GM19468 (cell line): Measurements from ENCODE around the gene RAB31.
"Not testable (repeated sequence)": the region's sequence is repeated elsewhere in the genome, so short reads cannot be mapped to it uniquely, and the experiment has no call there.

Source experiments
- ATAC-seq: cut with Tn5 transposase; IDR thresholded peaks from one replicate; pipeline ENCODE4 v1.9.1; 2021; ENCODE audit warnings: mild to moderate bottlenecking, moderate library complexity, moderate number of reproducible peaks; ENCODE audit not compliant: unreplicated experiment; ENCODE audit errors: extremely low read depth

RAB31 gene

DNA sequence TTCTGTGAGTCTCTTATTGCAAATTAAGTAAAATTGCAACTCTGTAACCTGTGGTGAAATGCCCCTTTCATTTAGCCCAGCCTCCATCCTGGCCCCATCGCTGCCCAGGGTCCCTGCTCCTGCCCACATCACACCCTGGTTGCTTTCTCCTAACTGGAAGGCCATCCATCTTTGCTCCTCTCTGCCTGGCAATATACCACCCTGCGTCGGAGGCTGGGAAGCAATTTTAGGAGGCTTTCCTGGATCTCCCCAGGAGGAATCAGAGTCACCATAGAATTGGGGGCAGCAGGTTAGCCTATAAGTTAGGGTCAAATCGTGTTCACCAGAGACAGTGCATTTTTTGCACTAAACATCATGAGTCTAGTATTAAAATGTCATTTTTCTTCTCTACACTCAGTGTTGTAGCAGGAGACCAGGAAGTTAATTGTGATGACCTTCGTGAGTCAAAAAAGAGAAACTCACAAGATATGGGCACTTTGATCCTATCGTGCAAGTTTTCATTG, 163.2 kb downstream of the RAB31 start:
- no peak for ATAC-seq

DNA sequence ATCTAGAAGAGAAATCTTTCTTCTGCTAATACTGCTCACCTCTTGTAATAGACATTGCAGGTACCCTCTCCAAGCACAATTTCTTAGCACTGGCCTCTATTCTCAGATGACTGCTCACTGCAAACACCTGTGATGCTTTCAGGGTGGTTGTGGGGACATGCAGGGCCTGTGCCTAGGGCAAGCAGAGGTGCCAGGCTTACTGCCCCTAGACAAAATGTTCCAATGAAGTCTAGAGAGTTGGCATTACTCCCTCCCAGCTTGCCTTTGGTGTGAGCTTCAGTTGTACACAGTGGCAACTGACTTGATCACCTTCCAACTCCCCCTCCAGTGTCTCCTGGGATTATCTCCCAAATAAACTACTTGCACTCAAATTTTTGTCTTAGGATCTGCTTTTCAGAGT, 164.7 kb downstream of the RAB31 start:
- no peak for ATAC-seq

DNA sequence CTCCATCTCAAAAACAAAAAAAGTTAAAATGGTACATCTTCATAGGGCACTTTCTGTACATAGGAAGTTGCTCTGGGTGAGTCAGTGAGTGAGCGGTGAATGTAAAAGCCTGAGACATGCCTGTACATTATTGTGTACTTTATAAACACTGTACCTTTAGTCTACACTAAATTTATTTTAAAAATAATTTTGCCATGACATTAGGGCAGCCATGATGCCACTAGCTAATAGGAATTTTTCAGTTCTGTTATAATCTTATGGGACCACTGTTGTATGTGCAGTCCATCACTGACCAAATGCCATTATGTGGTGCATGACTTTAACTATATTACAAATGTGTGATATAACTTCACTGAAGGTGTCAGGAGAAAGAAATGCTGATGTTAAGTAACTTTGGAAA, 166.6 kb downstream of the RAB31 start:
- ATAC-seq: no peak

DNA sequence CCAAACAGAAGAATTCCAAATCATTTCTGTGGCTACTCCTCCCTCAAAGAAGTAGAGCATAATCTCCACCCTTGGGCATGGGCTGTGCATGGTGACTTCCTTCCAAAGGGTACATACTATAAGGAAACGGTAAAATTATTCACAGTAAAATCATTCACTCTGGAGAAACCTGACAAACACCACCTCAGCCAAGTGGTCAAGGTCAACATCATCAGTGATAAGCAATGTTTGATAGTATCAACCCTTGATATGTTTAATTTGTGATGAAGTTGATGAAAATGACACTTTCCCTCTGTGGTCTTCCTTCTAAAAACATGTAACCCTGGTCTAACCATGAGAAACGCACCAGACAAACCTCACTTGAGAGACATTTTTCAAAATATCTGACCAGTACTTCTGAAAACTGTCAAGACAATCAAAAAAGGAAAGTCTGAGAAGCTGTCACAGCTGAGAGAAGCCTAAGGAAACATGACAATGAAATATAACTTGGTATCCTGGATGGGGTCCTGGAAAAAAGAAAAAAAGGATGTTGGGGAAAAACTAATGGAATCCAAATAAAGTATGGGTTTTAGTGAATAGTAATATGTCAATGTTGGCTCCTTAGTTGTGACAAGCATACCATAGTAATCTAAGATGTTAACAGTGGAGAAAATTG, 168.2 kb downstream of the RAB31 start:
- no peak for ATAC-seq

DNA sequence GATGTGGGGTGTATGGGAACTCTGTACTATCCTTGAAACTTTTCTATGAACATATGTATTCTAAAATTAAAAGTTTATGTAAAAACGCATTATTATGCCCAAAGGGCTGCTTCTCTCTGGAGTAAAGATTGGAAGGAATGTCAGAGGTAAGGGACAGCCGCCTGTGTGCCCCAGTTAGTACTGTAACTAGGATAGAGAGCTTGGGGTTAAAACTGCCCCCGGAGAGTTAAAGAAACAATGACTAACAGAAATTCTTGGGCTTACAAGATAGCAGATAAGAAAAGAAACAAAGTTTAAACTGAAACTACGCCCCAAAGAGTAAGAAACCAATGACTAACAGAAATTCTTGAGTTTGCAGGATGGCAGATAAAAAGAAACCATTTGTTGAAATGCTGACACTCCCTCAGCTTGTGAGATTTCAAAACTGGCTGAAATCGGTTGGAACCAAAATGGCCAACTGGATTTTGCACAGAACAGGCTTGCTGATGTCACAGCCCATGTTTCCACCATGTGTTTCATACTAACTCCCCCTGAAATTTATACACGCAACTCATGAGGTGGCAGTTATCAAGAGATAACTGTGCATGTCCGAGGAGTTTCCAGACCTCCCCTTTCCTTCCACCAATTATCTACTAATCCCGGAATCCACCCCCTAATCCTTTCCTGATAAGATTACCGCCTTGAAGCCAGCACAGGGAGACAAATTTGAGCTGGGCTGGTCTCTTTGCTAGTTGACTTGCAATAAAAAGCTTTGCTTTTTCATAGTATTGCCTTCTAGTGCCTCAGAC, 169.0 kb downstream of the RAB31 start:
- ATAC-seq: no peak

DNA sequence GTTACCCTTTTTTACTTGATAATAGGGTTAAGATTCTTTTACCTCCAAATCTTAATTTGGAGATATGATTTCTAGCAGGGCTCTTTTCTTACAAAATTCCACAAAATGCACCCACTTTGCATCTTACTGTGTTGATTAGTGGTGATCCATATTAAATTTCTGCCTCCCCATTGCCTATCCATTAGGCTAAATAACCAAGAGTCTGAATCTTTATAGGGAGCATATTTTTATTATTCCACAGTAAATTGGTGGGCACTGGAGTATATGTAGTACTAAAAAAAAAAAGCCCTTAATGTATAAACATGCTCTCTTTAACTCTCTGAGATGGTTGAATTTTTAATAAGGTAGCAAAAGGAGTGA, 169.5 kb downstream of the RAB31 start:
- no peak for ATAC-seq

DNA sequence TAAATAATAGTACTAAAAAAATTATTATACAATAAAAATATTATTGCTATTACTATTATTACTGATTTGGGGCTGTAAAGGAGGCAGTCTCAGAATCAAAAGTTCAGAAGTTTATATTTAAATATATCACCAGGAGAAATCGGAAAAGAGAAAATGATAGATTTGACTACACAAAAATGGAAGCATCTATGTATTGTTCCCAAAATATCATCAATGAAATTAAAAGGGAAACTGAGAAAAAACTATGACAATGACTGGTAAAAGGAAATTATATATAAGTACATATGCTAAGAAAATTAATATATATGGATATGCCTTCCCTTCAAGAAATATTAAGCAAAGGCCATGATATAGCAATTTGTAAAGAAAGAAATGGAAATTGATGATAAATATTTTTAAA, 170.0 kb downstream of the RAB31 start:
- ATAC-seq: no peak

DNA sequence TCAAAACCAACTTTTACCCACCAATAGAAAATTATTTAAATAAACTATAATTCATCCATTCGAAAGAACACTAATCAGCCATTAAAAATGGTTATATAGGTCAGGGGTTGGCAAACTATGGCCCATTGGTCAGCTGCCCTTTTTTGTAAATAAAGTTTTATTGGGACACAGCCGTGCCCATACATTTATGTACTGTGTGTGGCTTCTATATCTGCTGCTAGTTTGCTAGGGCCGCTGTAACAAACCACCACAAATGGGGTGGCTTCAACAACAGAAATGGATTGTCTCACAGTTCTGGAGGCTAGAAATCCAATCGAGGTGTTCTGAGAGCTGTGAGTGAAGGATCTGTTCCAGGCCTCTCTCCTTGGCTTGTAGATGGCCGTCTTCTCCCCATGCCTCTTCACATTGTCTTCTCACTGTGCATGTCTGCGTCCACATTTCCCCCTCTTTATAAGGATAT, 170.7 kb downstream of the RAB31 start:
- no peak for ATAC-seq

DNA sequence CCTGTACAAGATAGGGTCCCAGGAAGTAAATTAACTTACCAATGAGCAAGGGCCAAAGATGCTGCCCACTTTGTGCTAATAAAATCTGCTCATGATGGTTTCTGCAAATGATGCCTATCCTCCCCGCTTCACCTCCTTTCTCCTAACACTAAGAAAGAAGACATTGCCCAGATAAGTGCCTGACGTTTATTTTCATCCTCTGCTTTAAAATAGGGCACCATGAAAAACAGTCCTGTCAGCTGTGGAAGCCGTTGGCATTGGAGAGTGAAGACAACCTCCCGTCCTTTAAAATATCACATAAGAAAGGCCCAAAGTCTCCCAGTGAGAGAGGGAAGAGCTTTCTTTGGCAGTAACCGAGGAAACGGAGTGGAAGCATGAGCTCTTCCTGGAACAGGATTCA, 176.0 kb downstream of the RAB31 start:
- no peak for ATAC-seq

DNA sequence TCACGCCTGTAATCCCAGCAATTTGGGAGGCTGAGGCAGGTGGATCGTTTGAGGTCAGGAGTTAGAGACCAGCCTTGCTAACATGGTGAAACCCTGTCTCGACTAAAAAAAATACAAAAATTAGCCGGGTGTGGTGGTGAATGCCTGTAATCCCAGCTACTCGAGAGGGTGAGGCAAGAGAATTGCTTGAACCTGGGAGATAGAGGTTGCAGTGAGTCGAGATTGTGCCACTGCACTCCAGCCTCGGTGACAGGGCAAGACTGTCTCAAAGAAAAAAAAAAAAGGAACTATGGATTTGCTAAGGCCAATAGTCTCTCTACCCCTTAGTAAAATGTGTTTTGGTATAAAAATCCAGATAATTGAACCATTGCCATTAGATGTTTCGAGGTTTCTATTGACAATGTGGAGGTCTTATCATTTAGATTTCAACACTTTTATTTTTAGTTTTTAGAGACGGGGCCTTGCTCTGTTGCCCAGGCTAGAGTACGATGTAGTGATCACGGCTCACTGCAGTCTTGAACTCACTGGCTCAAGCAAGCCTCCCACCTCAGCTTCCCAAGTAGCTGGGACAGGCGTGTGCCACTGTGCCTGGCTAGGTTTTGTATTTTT, 176.5 kb downstream of the RAB31 start:
- ATAC-seq: no peak

DNA sequence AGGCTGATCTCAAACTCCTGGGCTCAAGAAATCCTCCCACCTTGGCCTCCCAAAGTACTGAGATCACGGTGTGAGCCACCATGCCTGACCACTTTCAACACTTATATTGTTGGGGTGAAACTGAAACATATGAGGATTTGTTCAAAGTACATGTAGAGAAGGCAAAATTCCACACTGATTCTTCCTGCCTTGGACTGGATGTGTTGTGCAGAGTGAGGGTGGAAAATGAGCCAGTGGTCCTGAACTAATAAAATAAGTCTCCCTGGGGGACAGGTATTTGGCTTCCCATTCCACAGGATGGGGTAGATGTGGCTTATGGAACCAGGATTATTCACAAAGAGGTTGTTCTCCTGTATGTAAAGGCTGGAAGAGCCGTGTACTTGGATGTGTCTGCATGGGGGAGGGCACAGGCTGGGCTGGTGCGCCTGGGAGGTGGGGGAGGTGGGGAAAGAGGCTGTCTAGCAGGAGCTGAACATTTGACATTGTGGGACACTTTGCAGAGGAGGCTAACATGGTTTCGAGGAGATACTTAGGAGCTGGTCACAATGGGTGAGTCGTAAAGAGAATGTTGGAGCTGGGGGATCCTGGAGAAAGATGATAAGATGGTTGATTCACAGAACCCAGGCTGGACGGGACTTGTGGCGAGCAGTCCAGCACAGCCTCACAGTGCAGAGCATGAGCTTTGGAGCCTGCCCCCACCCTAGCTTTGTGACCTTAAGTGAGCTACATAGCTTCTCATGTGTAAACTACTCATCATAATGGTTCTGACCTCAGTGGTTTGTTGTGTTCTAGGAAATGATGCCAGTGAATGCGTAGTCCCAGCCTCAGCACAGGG, 177.3 kb downstream of the RAB31 start, which contains the start of gene TXNDC2:
TSS of gene TXNDC2 (plus strand) at position 804 of the 835 bp plus-strand sequence. CDS start 708 bp downstream, outside the sequence.
- no peak for ATAC-seq

DNA sequence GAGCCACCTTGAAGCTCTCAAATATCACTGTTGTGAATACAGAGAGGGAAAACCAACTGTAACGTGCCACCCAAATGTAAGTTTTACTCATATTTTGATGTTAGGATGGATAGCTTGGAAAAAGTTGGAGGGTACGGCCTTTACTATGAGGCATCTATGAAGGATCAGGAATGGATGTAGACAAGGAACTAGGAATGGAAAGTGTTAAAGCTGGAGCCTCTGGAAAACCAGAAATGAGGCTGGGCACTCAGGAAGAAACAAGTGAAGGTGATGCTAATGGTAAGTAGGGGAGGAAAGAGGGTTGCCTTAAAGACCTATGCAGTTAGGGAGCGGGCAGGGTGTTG, 177.9 kb downstream of the RAB31 start:
- ATAC-seq: no peak

DNA sequence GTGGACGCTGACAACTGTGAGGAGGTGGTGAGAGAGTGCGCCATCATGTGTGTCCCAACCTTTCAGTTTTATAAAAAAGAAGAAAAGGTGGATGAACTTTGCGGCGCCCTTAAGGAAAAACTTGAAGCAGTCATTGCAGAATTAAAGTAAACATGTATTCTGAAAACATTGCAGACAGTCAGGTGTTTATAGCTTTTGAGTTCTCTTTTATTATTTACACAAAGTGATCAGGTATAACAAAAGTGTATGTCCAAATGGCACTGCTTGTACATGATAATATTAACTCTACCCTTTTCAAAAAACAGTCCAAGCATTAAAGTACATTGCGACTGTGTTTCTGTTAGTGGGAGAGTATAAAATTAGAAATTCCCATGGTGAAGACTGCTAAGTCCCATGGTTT, 179.9 kb downstream of the RAB31 start:
- no peak for ATAC-seq

DNA sequence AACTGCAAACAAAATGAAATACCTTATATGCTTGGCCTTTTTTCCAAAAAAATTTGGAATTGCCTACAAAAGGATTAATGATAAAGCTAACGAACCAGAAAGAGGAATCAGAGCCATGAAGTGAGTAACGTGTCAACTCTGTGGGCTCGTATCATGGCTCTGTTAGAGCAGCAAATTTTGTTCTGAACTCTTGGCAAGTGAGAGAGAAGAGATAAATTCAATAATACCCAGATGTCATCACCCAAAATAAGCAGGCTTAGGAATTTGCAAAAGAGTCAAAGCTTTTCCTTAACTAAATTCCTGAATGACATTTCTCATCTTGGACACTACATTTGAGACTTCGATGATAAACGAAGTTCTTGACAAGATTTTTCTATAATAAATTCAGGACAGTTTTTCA, 182.1 kb downstream of the RAB31 start:
- ATAC-seq: no peak

DNA sequence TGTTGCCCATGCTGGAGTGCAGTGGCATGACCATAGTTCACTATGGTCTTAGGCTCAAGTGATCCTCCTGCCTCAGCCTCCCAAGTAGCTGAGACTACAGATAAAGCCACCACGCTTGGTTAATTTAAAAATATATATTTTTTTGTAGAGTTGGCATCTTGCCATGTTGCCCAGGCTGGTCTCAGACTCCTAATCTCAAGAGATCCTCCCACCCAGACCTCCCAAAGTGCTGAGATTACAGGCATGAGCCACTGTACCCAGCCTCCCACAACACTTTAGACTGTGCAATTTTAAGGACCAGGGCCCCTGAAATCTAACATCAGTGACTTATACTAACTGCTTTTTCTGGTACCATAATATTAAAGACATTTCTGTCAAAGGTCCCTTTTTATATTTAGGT, 182.9 kb downstream of the RAB31 start:
- no peak for ATAC-seq

DNA sequence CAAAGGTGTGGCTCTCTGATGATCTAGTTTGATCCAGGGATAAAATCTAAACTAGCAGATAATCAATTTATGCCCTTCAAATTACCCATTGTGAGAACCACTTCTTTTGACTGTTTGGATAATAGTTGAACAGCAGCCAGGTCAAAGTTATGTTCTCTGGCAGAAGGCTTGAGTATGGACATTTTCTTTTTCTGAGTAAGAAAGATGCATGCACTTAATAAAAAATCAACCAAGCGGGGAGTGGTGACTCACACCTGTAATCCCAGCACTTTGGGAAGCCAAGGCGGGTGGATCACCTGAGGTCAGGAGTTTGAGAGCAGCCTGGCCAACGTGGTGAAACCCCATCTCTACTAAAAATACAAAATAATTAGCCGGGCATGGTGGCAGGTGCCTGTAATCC, 183.4 kb downstream of the RAB31 start:
- ATAC-seq: not testable (repeated sequence)

DNA sequence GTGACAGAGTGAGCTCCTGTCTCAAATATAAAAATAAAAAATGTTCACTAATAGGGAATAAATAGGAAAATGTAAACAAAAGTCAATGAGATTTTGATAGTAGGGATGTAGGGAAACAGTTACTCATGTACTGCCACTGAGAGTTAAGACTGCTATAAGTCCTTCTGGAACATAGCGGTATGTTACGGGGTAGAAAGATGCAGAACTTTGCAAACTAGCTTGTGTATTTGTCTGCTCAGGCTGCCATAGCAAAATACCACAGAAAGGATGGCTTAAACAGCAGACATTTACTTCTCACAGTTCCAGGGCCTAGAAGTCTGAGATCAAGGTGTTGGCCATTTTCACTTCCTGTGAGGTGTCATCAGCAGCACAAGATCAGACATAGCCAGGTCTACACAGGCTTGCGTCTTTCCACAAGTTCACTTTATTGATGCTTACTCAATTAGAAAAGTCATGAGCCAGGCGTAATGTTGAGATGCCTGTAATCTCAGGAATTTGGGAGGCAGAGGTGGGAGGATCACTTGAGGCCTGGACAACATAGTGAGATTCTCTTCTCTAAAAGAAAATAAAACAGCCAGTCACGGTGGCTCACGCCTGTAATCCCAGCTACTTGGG, 186.5 kb downstream of the RAB31 start:
- ATAC-seq: no peak

DNA sequence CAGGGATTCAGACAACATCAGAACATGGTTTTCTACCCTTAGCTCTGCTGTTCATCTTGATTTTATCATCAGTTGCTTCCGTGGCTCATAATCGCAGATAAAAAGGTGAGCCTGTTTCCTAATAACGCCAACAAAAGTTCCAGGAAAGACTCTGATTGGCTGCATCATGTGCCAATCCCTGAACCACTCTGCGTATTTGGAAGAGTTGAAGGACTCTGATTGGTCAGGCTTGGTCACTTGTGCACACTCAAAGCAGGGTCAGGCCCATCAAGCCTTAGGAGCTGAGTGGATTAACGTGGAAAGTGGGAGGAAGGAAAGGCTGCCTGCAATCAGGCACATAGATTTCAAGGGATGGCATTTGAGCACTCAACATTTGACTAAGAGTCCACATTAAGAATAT, 189.0 kb downstream of the RAB31 start:
- no peak for ATAC-seq

DNA sequence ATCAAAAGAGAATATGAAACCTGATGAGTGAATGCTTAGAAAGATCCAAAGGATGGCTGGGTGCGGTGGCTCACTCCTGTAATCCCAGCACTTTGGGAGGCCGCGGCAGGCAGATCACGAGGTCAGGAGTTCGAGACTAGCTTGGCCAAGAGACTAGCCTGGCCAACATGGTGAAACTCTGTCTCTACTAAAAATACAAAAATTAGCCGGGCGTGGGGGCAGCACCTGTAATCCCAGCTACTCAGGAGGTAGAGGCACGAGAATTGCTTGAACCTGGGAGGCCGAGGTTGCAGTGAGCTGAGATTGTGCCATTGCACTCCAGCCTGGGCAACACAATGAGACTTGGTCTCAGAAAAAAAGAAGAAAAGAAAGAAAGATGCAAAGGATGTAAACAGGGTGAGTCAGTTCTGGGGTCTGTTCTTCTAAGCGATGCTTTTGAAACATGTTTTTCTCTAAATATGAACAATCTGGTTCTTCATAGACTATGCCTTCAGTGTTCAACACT, 189.7 kb downstream of the RAB31 start:
- not testable (repeated sequence) for ATAC-seq
